ENCODE measurements around the gene IFT122. TPM values are rescaled to one million over a fixed set of nuclear protein-coding genes. Genes with fewer than 3 reads are reported as not detected.
"Not testable (repeated sequence)": the region's sequence is repeated elsewhere in the genome, so short reads cannot be mapped to it uniquely, and the experiment has no call there.

The IFT122 gene
- total RNA-seq, 5 donors from 2014 or later (not counting 1 experiment from before 2014, with no cell fraction given), result 15.0 to 23.9 (median 18.1) TPM

DNA sequence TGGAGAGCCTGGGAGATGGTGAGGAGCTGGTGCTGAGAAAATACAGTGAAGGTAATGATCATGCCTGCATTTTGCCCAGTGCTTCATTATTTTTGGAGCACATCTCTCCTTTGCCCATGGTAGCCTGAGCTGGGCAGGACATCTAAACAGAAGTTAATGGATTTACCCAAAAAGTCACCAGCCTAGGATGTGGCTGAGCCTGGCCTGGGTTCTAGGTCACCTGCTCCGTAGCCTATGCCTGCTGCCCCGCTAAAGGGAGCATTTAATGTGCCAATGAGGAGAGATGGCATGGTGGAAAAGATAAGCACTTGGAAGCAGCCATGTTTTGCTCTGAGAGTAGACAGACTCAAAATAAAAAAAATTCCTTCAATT lies 46.6 kb downstream of the IFT122 start:
- ChIA-PET CTCF (interaction anchor here in 1 of 2 donors (0.5 kb wide), 1 partner anchor 121 kb away, joined by 4 read pairs; no protein-coding TSS in a partner anchor), POLR2A (no interaction called here)
- no CpG with 5 or more reads among the region's 2 CpGs for WGBS (ENCODE audit: insufficient coverage)
- Histone ChIP-seq H3K27ac (ENCODE audit: low read length) (no peak overlapping the region), H3K9me3 (no peaks in the 10 kb centered on the region), H3K36me3 (ENCODE audit: control insufficient read depth in 2 of 2, extremely low read depth in 1 of 2, insufficient read depth in 1 of 2, low read length in 1 of 2) (peaks cover 0 to 4% of the 10 kb centered on the region in 2 donors), H3K4me3 (ENCODE audit: control insufficient read depth in 1 of 2, extremely low read depth in 1 of 2, low read length in 1 of 2) (no peak overlapping the region), H3K4me1 (ENCODE audit: control insufficient read depth in 1 of 2, extremely low read depth in 1 of 2, insufficient read depth in 2 of 2, low read length in 2 of 2) (peaks cover 1 to 16% of the 10 kb centered on the region in 2 experiments), H3K27me3 (replicated peaks in 1 of 2; ENCODE audit: control insufficient read depth in 2 of 2, extremely low read depth in 1 of 2, insufficient read depth in 2 of 2, low read length in 1 of 2) (no peaks in the 10 kb centered on the region)
- H3K27me3 Mint-ChIP-seq, result no peaks in the 10 kb centered on the region
- H3K9me3 Mint-ChIP-seq, result no peaks in the 10 kb centered on the region
- peaks cover 11 to 13% (median 12%) of the 10 kb centered on the region in 3 donors for H3K4me1 Mint-ChIP-seq
- peaks cover 34% of the 10 kb centered on the region for H3K36me3 Mint-ChIP-seq
- no peak for ATAC-seq (replicated peaks in 1 of 4)
- DNase-seq, result no peak
- H3K4me3 Mint-ChIP-seq, result no peak overlapping the region
- H3K27ac Mint-ChIP-seq, result no peak overlapping the region

DNA sequence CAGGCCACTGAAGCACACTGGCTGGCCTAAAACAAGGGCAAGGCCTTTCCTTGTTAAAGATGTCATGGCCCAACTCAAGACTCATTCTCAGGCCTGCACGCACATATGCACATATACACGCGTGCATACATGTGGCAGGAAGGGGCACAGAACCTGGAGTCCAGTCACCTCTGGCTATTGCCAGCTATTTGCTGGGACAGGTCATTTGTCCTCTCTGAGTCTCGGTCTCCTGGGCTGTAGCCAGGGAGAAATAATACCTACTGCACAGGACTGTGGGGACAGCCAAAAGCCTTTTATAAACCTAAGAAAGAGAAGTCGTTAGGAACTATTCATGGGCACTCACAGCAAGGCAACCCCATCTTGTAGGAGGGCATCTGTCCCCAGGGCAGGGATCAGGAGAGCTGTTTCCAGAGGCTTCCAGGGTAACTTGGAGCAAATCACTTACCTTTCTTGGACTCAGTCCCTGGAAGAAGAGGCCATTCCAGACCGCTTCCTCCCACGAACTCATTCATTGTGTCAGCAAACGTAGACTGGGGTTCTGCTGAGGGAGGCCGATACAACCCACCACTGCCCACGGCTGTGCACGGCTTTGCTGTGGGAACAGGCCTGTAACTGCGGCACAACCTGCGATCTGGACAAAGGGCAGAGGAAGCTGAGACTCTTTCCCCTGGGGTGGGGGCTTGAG lies 47.3 kb downstream of the IFT122 start:
- Mint-ChIP-seq H3K36me3 (peaks cover 37% of the 10 kb centered on the region), H3K9me3 (no peaks in the 10 kb centered on the region), H3K27ac (no peak overlapping the region), H3K27me3 (no peaks in the 10 kb centered on the region), H3K4me3 (no peak overlapping the region), H3K4me1 (peaks cover 4 to 7% (median 5%) of the 10 kb centered on the region in 3 donors)
- CTCF ChIA-PET, result no interaction called here
- H3K27me3 ChIP-seq (replicated peaks in 1 of 2; ENCODE audit: control insufficient read depth in 2 of 2, extremely low read depth in 1 of 2, insufficient read depth in 2 of 2, low read length in 1 of 2), result no peaks in the 10 kb centered on the region
- no peak for ATAC-seq (replicated peaks in 1 of 4)
- peaks cover 0 to 7% of the 10 kb centered on the region in 2 donors for H3K36me3 ChIP-seq (ENCODE audit: control insufficient read depth in 2 of 2, extremely low read depth in 1 of 2, insufficient read depth in 1 of 2, low read length in 1 of 2)
- POLR2A ChIA-PET, result no interaction called here
- H3K27ac ChIP-seq (ENCODE audit: low read length), result no peak overlapping the region
- H3K9me3 ChIP-seq, result no peaks in the 10 kb centered on the region
- H3K4me1 ChIP-seq (ENCODE audit: control insufficient read depth in 1 of 2, extremely low read depth in 1 of 2, insufficient read depth in 2 of 2, low read length in 2 of 2), result peaks cover 0 to 9% of the 10 kb centered on the region in 2 experiments
- WGBS (ENCODE audit: insufficient coverage), result 95% methylated on average over 11 of the region's 13 CpGs
- DNase-seq, result no peak
- no peak overlapping the region for H3K4me3 ChIP-seq (ENCODE audit: control insufficient read depth in 1 of 2, extremely low read depth in 1 of 2, low read length in 1 of 2)

DNA sequence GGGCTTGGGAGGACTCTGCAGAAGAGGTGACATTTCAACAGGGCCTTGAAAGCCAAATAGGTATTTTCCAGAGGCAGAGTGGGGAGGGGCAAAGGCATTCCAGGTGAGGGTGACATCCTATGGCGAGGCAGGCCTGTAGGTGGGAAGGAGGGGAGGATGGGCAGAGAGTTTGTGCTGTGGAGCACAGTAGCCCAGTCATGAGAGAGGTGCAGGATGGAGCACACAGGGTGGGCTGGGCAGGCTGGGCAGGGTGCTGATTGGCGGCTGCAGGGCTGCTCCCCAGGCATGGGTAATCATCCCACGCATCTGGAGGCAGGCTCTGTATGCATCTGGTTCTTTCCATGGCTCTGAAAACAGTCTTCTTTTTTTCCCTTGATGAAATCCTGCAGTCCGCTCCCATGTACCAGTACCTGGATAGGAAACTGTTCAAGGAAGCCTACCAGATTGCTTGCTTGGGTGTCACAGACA lies 47.9 kb downstream of the IFT122 start:
- H3K4me1 ChIP-seq (ENCODE audit: control insufficient read depth in 1 of 2, extremely low read depth in 1 of 2, insufficient read depth in 2 of 2, low read length in 2 of 2); POLR2A ChIA-PET: not testable (repeated sequence)
- WGBS (ENCODE audit: insufficient coverage), result 93% methylated on average over 4 of the region's 4 CpGs

DNA sequence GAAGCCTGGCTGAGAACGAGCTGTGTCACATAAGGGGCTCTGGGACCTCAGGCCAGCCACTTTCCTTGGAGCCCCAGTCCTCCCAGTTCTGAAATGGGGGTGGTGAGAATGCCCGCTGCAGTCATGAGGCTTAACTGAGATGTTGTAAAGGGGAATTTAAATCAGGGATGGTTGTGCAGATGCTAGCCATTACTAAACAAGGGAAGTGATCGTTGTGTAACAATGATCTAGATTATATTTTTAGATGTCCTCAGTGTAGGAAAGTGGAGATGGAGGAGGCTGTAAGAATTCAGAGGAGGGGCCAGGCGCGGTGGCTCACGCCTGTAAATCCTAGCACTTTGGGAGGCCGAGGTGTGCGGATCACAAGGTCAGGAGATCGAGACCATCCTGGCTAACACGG lies 49.2 kb downstream of the IFT122 start:
- H3K9me3 Mint-ChIP-seq; H3K27me3 ChIP-seq (replicated peaks in 1 of 2; ENCODE audit: control insufficient read depth in 2 of 2, extremely low read depth in 1 of 2, insufficient read depth in 2 of 2, low read length in 1 of 2); H3K4me1 ChIP-seq (ENCODE audit: control insufficient read depth in 1 of 2, extremely low read depth in 1 of 2, insufficient read depth in 2 of 2, low read length in 2 of 2); POLR2A ChIA-PET; H3K4me3 Mint-ChIP-seq; H3K4me1 Mint-ChIP-seq; H3K36me3 ChIP-seq (ENCODE audit: control insufficient read depth in 2 of 2, extremely low read depth in 1 of 2, insufficient read depth in 1 of 2, low read length in 1 of 2); H3K4me3 ChIP-seq (ENCODE audit: control insufficient read depth in 1 of 2, extremely low read depth in 1 of 2, low read length in 1 of 2); H3K27ac ChIP-seq (ENCODE audit: low read length); ATAC-seq (replicated peaks in 1 of 4); H3K27ac Mint-ChIP-seq; H3K27me3 Mint-ChIP-seq; H3K9me3 ChIP-seq; DNase-seq: not testable (repeated sequence)
- H3K36me3 Mint-ChIP-seq, result peaks cover 47% of the 10 kb centered on the region
- 70% methylated on average over 2 of the region's 10 CpGs for WGBS (ENCODE audit: insufficient coverage)
- CTCF ChIA-PET, result interaction anchor here in 1 of 2 donors (0.7 to 2.1 kb wide), 2 partner anchors 139 to 893 kb away, joined by 3 to 6 read pairs; no protein-coding TSS in a partner anchor

More for the DNA sequence above, 47.9 kb downstream of the IFT122 start:
- H3K9me3 Mint-ChIP-seq; H3K27me3 Mint-ChIP-seq; ATAC-seq (replicated peaks in 1 of 4); H3K4me3 Mint-ChIP-seq; H3K27me3 ChIP-seq (replicated peaks in 1 of 2; ENCODE audit: control insufficient read depth in 2 of 2, extremely low read depth in 1 of 2, insufficient read depth in 2 of 2, low read length in 1 of 2); H3K36me3 ChIP-seq (ENCODE audit: control insufficient read depth in 2 of 2, extremely low read depth in 1 of 2, insufficient read depth in 1 of 2, low read length in 1 of 2); H3K4me1 Mint-ChIP-seq; H3K9me3 ChIP-seq; H3K27ac Mint-ChIP-seq; DNase-seq; H3K27ac ChIP-seq (ENCODE audit: low read length); CTCF ChIA-PET; H3K4me3 ChIP-seq (ENCODE audit: control insufficient read depth in 1 of 2, extremely low read depth in 1 of 2, low read length in 1 of 2): not testable (repeated sequence)
- H3K36me3 Mint-ChIP-seq, result peaks cover 37% of the 10 kb centered on the region

DNA sequence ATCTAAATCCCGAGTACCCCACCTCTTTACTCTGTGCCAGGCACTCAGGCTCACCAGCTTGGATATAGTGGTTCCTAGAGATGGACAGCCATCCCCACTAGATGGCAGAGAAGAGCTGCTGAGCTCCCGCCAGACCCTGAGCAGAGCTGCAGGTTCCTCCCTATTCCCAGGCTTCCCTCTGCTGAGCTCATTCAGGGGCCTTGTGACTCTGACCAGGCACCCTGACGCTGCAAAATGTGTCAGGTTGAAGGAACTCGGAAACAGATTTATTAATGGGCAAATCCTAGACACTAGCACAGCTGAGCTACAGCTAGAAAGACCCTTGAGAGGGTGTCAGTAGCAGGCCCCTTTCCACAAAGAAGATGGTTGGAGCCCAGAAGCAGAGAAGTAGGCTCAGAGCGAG lies 50.2 kb downstream of the IFT122 start:
- ATAC-seq (replicated peaks in 1 of 4), result peak; percentile 82 to 96 (median 93)
- 49% methylated on average over 4 of the region's 5 CpGs for WGBS (ENCODE audit: insufficient coverage)
- H3K4me3 ChIP-seq (ENCODE audit: control insufficient read depth in 1 of 2, extremely low read depth in 1 of 2, low read length in 1 of 2), result no peak overlapping the region
- no peaks in the 10 kb centered on the region for H3K27me3 ChIP-seq (replicated peaks in 1 of 2; ENCODE audit: control insufficient read depth in 2 of 2, extremely low read depth in 1 of 2, insufficient read depth in 2 of 2, low read length in 1 of 2)
- Mint-ChIP-seq H3K4me1 (peaks cover 0 to 2% (median 0%) of the 10 kb centered on the region in 3 donors), H3K27ac (no peak overlapping the region), H3K36me3 (peaks cover 41% of the 10 kb centered on the region), H3K9me3 (no peaks in the 10 kb centered on the region), H3K27me3 (no peaks in the 10 kb centered on the region), H3K4me3 (no peak overlapping the region)
- H3K4me1 ChIP-seq (ENCODE audit: control insufficient read depth in 1 of 2, extremely low read depth in 1 of 2, insufficient read depth in 2 of 2, low read length in 2 of 2), result peaks cover 0 to 4% of the 10 kb centered on the region in 2 experiments
- CTCF ChIA-PET, result interaction anchor here (0.6 to 2.1 kb wide), 20 partner anchors 9 to 445 kb away, joined by 3 to 14 read pairs (median 4); partner anchors contain the start of genes IFT122 (in 1 of the 2) and MBD4 (in 1 of the 2)
- peaks cover 3 to 7% of the 10 kb centered on the region in 2 donors for H3K36me3 ChIP-seq (ENCODE audit: control insufficient read depth in 2 of 2, extremely low read depth in 1 of 2, insufficient read depth in 1 of 2, low read length in 1 of 2)
- H3K27ac ChIP-seq (ENCODE audit: low read length), result no peak overlapping the region
- POLR2A ChIA-PET, result interaction anchor here in 1 of 2 donors (0.7 kb wide), 1 partner anchor 50 kb away, joined by 4 read pairs; no protein-coding TSS in a partner anchor
- no peaks in the 10 kb centered on the region for H3K9me3 ChIP-seq
- peak; percentile 4 to 75 (median 41) for DNase-seq

DNA sequence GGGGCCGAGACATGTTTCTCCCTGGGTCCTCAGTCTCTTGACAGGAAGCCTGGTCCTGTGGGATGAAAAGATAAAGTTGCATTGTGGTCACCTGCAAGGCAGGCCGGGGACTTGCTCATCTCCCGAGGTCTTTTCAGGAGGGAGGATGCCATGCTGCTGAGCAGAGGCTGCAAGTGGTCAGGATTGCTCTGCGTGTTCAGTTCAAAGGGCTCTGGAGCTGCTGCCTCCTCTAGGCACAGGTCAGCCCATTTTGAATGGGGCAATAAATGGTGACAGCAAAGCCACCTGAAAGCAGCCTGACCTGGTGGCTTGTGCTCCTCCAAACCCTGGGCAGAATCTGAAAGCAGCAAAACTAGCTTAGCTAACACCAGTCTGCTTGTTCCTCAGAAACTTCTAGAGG lies 51.1 kb downstream of the IFT122 start:
- H3K9me3 ChIP-seq; H3K36me3 ChIP-seq (ENCODE audit: control insufficient read depth in 2 of 2, extremely low read depth in 1 of 2, insufficient read depth in 1 of 2, low read length in 1 of 2); ATAC-seq (replicated peaks in 1 of 4); H3K4me3 Mint-ChIP-seq; H3K4me1 Mint-ChIP-seq; H3K27me3 ChIP-seq (replicated peaks in 1 of 2; ENCODE audit: control insufficient read depth in 2 of 2, extremely low read depth in 1 of 2, insufficient read depth in 2 of 2, low read length in 1 of 2); POLR2A ChIA-PET; H3K9me3 Mint-ChIP-seq; H3K4me3 ChIP-seq (ENCODE audit: control insufficient read depth in 1 of 2, extremely low read depth in 1 of 2, low read length in 1 of 2); H3K27ac Mint-ChIP-seq; H3K4me1 ChIP-seq (ENCODE audit: control insufficient read depth in 1 of 2, extremely low read depth in 1 of 2, insufficient read depth in 2 of 2, low read length in 2 of 2); H3K27me3 Mint-ChIP-seq; H3K27ac ChIP-seq (ENCODE audit: low read length); DNase-seq: not testable (repeated sequence)
- CTCF ChIA-PET, result interaction anchor here (0.6 to 2.1 kb wide), 2 partner anchors 137 to 592 kb away, joined by 3 to 6 read pairs; no protein-coding TSS in a partner anchor
- 76% methylated on average over 3 of the region's 4 CpGs for WGBS (ENCODE audit: insufficient coverage)
- H3K36me3 Mint-ChIP-seq, result peaks cover 39% of the 10 kb centered on the region

Measured in T-cell (primary cell).